Nephron progenitor cell (in vitro differentiated cells): Measurements from ENCODE around the gene C19orf73.
"Not testable (repeated sequence)": the region's sequence is repeated elsewhere in the genome, so short reads cannot be mapped to it uniquely, and the experiment has no call there.

Experiments used
- DNase-seq: peaks from one replicate; pipeline ENCODE4 v3.0.0; 2021
- H3K27ac Mint-ChIP-seq: 2 replicates; pipeline ENCODE4 v1.8.0; 2021; ENCODE audit warnings: mild to moderate bottlenecking, moderate library complexity, mixed read lengths
- H3K27me3 Mint-ChIP-seq: 2 replicates; pipeline ENCODE4 v1.8.0; 2021; ENCODE audit warnings: mild to moderate bottlenecking, low read depth, mixed read lengths; ENCODE audit not compliant: poor library complexity
- H3K36me3 Mint-ChIP-seq: 2 replicates; pipeline ENCODE4 v1.8.0; 2021; ENCODE audit warnings: low read depth, mixed read lengths
- H3K4me1 Mint-ChIP-seq: 2 replicates; pipeline ENCODE4 v1.8.0; 2021; ENCODE audit warnings: mixed read lengths
- H3K4me3 Mint-ChIP-seq: 2 replicates; pipeline ENCODE4 v1.8.0; 2021; ENCODE audit warnings: mild to moderate bottlenecking, moderate library complexity, mixed read lengths
- H3K9me3 Mint-ChIP-seq: 2 replicates; pipeline ENCODE4 v1.8.0; 2021; ENCODE audit warnings: mild to moderate bottlenecking, moderate library complexity, mixed read lengths
- TF ChIP-seq, protein P1 (sequence below): fragments of 200-600 bp; sonication (generic); IDR thresholded peaks from 2 replicates; pipeline ENCODE4 v1.5.0; 2021; ENCODE audit warnings: antibody characterized with exemption

The C19orf73 gene

GRCh38 chr19:49084206-49085019 is 34.5 kb downstream of the C19orf73 start:
- no peak for DNase-seq
- Mint-ChIP-seq H3K4me1 (peaks cover 34% of the 10 kb centered on the region), H3K27me3 (peaks cover 29% of the 10 kb centered on the region), H3K9me3 (peaks cover 3% of the 10 kb centered on the region), H3K36me3 (peaks cover 27% of the 10 kb centered on the region), H3K4me3 (peak overlapping the region; percentile 98), H3K27ac (peak overlapping the region; percentile 96)
- TF ChIP-seq, protein P1, sequence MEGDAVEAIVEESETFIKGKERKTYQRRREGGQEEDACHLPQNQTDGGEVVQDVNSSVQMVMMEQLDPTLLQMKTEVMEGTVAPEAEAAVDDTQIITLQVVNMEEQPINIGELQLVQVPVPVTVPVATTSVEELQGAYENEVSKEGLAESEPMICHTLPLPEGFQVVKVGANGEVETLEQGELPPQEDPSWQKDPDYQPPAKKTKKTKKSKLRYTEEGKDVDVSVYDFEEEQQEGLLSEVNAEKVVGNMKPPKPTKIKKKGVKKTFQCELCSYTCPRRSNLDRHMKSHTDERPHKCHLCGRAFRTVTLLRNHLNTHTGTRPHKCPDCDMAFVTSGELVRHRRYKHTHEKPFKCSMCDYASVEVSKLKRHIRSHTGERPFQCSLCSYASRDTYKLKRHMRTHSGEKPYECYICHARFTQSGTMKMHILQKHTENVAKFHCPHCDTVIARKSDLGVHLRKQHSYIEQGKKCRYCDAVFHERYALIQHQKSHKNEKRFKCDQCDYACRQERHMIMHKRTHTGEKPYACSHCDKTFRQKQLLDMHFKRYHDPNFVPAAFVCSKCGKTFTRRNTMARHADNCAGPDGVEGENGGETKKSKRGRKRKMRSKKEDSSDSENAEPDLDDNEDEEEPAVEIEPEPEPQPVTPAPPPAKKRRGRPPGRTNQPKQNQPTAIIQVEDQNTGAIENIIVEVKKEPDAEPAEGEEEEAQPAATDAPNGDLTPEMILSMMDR, result no peak

DNA sequence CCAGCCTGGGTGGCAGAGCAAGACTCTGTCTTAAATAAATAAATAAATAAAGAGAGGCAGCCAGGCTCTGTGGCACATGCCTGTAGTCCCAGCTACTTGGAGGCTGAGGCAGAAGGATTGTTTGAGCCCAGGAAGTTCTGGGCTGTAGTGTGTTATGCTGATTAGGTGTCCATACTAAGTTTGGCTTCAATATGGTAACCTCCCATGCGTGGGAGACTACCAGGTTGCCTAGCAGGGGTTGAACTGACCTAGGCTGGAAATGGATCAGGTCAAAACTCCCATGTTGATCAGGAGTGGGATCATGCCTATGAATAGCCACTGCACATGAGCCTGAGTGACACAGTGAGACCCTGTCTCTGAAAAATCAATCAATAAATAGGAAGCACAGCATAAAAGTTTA is 37.7 kb downstream of the C19orf73 start:
- no peak for DNase-seq
- no peak overlapping the region for H3K27ac Mint-ChIP-seq
- peaks cover 15% of the 10 kb centered on the region for H3K4me1 Mint-ChIP-seq
- peaks cover 39% of the 10 kb centered on the region for H3K27me3 Mint-ChIP-seq
- H3K4me3 Mint-ChIP-seq, result no peak overlapping the region
- peaks cover 3% of the 10 kb centered on the region for H3K9me3 Mint-ChIP-seq
- TF ChIP-seq, protein P1, result no peak
- peaks cover 3% of the 10 kb centered on the region for H3K36me3 Mint-ChIP-seq

- Mint-ChIP-seq H3K4me3 (no peak overlapping the region), H3K27me3 (peaks cover 38% of the 10 kb centered on the region), H3K4me1 (peaks cover 10% of the 10 kb centered on the region), H3K9me3 (peaks cover 3% of the 10 kb centered on the region), H3K27ac (no peak overlapping the region), H3K36me3 (no peaks in the 10 kb centered on the region)
- TF ChIP-seq, protein P1, result no peak
- no peak for DNase-seq
These were observed 38.6 kb downstream of the C19orf73 start for GRCh38 chr19:49080392-49080791.

DNA sequence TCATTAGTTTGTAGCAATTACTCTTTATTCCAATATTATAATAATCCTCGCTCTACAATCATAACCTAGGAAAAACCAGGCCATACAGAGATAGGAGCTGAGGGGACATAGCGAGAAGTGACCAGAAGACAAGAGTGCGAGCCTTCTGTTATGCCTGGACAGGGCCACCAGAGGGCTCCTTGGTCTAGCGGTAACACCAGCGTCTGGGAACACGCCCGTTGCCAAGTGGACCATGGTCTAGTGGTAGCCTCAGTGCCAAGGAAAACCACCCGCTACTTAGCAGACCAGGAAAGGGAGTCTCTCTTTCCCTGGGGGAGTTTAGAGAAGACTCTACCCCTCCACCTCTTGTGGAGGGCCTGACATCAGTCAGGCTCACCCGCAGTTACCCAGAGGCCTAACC is 44.1 kb downstream of the C19orf73 start:
- H3K9me3 Mint-ChIP-seq, result peaks cover 29% of the 10 kb centered on the region
- not testable (repeated sequence) for H3K27ac Mint-ChIP-seq, H3K4me3 Mint-ChIP-seq
- peak; percentile 61 for DNase-seq
- peaks cover 28% of the 10 kb centered on the region for H3K4me1 Mint-ChIP-seq
- peaks cover 12% of the 10 kb centered on the region for H3K36me3 Mint-ChIP-seq
- peaks cover 55% of the 10 kb centered on the region for H3K27me3 Mint-ChIP-seq
- TF ChIP-seq, protein P1, result peak; percentile 65

DNA sequence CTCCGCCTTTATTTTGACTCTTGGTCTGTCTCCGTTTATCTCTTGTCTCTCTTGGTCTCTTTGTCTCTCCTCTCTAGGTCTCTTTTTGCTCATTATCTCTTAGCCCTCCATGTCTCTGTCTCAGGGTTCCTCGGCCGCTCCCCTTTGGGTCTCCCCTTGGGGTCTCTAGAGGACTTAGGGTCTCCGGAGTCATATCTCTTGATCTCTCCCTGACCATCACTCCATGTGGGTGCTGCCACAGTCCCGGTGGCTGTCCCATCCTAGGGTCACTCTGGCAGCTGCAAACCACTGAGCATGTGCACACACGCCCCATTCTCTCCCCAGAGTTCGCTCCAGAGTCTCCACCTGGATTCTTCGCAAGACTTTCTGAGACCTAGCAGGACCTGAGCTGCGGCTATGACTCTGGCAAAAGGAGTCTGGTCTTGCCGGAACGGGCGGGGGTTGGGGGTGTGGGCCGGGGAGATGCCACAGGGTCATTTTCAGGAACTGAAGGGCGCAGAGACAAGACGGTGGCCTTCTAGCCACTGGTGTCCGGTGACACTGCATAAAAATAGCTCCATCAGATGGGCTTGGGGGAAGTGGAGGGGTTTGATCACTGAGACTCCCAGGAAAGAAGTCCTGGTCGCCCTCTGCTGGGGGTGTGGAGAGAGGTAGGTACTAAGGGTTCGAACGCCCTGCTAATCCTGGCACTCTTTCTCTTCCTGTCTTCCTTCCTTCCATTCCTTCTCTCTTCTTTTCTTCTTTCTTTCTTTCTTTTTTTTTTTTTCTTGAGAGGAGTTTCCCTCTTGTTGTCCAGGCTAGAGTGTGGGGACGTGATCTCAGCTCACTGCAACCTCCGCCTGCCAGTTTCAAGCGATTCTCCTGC is 45.2 kb downstream of the C19orf73 start:
- H3K9me3 Mint-ChIP-seq, result peaks cover 40% of the 10 kb centered on the region
- no peak for DNase-seq
- peak overlapping the region; percentile 80 for H3K4me3 Mint-ChIP-seq
- TF ChIP-seq, protein P1, result no peak
- peaks cover 21% of the 10 kb centered on the region for H3K36me3 Mint-ChIP-seq
- no peak overlapping the region for H3K27ac Mint-ChIP-seq
- peaks cover 64% of the 10 kb centered on the region for H3K27me3 Mint-ChIP-seq
- peaks cover 39% of the 10 kb centered on the region for H3K4me1 Mint-ChIP-seq
